SH-SY5Y (cell line): Measurements from ENCODE around the gene CAPN5.

ENCODE experiments used
- GATA2 ChIP-seq: IDR thresholded peaks from 2 replicates; pipeline ENCODE4 v1.6.1; 2011; ENCODE audit warnings: mild to moderate bottlenecking, low read depth, low read length
- GATA3 ChIP-seq: IDR thresholded peaks from 2 replicates; pipeline ENCODE4 v1.6.1; 2011; ENCODE audit warnings: low read depth, mild to moderate bottlenecking, low read length, moderate library complexity

Gene CAPN5

DNA sequence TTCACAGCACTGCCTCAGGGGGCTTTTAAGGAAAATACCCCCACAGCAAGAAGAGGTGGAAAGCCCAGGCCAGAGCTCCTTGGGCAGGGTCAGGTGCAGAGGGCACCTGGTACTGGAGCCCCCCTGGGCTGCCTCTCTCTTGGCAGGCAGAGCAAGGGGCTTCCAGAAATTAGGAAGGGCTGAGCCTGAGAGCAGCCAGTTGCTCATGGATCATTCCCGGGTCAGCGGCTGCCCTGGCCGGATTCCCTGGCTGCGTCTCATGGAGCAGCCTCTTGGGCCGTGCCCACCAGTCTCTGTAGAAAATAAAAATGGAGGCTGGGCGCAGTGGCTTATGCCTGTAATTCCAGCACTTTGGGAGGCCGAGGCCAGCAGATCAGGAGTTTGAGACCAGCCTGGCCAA is 25.6 kb downstream of the CAPN5 start:
- TF ChIP-seq GATA3: no peak
- TF ChIP-seq GATA2: no peak

GRCh38 chr11:77093056-77093891 is 26.5 kb downstream of the CAPN5 start:
- TF ChIP-seq GATA2 (no peak), GATA3 (no peak)

GRCh38 chr11:77093987-77094840 is 27.4 kb downstream of the CAPN5 start:
- no peak for TF ChIP-seq GATA2
- TF ChIP-seq GATA3: no peak

- no peak for TF ChIP-seq GATA2
- no peak for TF ChIP-seq GATA3
Observed at GRCh38 chr11:77094841-77095365, 28.1 kb downstream of the CAPN5 start.

GRCh38 chr11:77095551-77096490 is 29.1 kb downstream of the CAPN5 start:
- TF ChIP-seq GATA3 (no peak), GATA2 (no peak)

DNA sequence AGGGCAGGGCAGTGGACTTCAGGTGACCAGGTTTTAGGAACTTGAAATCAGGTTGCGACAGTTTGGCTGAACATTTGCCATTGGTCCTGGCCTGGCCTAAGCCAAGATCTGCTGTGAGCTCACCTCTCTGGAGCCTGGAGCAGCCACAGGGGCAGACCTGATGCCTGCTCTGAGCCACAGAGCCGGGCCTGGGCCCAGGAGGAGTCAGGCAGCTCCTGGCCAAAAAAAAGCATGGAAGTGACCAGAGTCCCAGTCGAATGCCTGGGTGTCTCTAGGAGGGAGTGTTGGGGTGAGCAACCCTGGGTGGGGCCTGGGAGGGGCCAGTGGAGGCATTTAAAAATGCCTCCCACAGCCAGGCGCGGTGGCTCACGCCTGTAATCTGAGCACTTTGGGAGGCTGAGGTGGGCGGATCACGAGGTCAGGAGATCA is 29.8 kb downstream of the CAPN5 start:
- TF ChIP-seq GATA3 (no peak), GATA2 (no peak)

- TF ChIP-seq GATA3 (no peak), GATA2 (no peak)
Observed at GRCh38 chr11:77100166-77101042, 33.6 kb downstream of the CAPN5 start.

- TF ChIP-seq GATA2 (no peak), GATA3 (no peak)
Observed at GRCh38 chr11:77101043-77101537, 34.3 kb downstream of the CAPN5 start.

GRCh38 chr11:77102246-77103210 is 35.8 kb downstream of the CAPN5 start, which contains the start of gene OMP:
TSS of gene OMP (plus strand) at chr11:77102840. CDS start at chr11:77102840, 0 bp downstream.
- no peak for TF ChIP-seq GATA2
- TF ChIP-seq GATA3: no peak

DNA sequence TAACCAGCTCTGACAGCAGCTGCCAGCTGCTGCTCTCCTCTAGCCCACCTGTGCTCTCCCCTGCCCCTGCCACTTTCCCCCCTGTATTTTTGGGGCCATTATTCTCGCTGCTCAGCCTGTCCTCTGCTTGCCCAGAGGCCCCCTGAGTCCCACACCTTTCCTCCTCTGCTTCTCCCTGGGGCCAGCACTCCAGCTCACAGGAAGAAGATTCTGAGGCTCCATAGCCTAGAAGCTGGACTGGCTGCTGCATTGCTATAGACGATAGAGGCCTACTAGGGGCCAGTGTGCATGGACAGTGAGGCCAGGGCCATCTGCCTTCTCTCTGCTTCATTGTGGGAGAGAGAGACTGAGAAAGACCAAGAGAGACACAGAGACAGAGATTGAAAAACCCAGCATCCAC is 36.5 kb downstream of the CAPN5 start:
- TF ChIP-seq GATA3: no peak
- no peak for TF ChIP-seq GATA2

DNA sequence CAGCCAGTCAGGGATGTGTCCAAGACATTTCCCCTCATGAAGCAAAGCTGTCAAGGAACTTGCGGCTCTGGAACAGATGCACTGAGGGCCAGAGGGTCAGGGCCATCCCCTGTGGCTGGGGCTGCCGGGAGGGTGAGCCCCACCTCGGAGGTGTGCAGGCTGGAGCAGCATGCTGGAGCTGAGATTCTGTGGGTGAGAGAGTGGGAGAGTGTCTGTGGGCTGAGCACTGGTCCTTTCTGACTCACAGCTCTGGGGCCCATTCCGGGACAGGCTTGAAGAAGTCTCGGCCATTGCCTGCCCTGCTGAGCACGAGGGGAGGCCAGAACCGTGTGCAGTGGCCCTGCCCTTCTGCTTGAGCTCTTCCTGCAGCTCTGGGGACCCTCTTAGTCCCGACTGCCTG is 38.0 kb downstream of the CAPN5 start:
- TF ChIP-seq GATA2 (no peak), GATA3 (no peak)

- no peak for TF ChIP-seq GATA3
- TF ChIP-seq GATA2: no peak
Observed at GRCh38 chr11:77106321-77106720, 39.5 kb downstream of the CAPN5 start.
